Measurements from ENCODE around the gene TENM4.

The TENM4 gene

DNA sequence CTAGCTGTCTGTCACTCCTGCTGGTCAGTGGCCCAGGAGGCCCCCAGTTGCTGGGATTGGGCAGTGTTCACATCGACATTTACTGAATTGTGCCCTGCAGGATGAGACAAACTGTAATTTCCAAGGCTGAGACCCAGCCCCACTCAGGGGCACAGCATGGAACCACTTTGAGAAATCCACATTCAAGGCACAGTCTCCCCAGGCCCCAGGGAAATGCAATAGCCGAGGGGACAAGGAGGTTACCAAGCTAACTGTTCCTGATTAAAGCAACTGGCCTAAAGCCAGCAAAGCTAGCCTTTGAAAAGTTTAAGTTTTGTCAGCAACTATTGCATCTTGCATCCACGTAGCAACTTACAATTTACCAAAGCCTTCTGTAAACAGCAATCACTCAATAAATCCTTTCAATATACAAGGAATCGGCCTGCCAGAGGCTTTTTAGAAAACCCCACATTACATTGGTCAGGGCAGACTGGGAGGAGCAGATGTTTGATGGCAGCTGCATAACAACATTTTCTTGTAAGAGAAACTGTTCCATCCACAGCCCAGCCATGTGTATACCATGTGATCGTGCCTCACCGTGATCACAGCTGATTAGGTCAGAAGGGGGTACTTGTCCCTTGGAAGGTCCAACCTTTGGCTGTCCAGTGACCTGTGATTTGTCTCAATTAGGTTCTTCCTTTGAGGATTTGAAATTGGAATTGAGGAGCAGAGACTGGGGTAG lies 103.9 kb downstream of the TENM4 start:
- DNase-seq = no peak

DNA sequence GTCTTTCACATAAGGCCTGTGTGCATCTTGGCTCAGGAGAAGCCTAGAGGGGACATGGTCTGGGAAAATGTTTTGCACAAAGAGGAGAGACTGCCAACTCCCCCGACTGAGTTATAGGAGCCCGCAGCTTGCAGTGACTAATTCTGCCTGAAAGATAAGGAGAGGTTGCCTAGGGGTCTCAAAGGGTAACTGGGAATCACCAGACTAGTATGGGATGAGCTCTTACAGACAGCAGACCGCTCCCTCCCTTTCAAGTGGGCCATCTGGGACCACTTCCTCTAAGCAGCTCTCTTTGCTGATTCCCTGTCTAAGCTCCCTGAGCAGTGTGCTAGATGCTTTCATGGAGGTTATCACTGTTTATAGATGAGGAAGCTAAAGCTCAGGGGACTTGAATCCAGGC lies 105.1 kb downstream of the TENM4 start:
- DNase-seq = no peak

DNA sequence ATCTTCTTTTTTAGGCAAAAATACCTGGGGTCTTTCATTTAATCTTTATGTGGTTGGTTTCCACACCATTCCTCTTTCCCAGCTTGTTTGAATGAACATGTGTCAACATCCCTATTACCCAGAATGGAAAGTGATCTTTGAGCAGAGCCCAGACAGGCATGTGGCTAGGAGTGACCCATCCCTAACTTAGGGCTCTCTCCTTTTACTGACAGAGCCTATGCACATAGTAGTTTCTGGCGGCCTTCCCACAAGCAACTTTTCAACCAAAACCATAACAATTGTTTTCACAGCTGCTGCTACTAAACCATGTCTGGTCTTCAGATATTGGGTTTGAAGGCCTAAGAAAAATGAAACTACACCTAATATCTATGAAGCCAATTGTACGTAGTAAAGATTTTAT lies 107.5 kb downstream of the TENM4 start:
- no peak for DNase-seq

DNA sequence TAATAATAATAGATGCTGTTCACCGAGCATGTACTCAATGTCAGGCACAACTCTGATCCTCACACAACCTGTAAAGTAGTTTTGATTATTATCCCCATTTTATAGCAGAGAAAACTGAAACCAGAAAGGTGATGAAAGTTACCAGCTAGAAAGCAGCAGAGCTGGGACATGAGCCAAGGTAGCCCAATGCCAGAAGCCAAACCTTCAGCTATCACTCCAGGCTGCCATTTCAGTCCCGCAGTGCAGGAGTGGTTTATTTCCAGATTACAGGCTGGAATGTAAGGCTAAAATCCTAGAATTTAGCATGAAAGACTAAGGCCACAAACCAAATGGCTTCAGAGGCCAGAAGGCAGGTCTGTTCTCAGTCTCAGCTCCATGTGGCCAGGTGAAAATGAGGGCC lies 108.8 kb downstream of the TENM4 start:
- no peak for DNase-seq

DNA sequence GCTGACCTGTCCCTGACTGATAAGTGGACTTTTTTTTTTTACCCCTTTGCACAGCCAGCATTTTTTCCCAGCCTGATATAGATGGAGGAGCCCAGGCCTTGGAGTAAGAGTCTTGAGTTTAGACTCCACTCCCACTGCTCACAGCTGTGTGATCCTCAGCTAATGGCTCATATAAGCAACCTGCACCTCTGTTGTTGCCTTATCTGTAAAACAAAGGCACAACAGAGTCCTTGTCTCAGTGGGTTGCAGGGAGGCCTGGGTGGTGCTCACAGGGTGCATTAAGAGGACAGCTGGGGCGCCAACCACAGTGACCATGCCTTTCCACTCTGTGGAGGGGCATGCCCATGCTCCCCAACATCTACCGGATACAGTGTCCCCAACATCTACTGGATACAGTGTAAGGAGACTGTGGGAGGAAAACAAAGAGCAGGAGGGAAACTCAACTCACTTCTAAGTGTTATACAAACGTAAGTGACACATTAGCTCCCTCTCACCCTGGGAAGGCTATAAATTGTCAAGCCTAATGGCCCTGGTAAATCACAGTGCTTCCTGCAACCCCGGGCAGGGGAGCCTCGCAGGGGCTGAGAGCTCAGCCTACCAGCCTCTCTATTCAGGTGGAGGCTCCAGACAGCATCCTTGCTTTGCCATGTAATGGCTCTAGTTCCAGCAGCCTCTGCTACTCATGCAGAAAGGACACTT lies 109.5 kb downstream of the TENM4 start:
- no peak for DNase-seq

DNA sequence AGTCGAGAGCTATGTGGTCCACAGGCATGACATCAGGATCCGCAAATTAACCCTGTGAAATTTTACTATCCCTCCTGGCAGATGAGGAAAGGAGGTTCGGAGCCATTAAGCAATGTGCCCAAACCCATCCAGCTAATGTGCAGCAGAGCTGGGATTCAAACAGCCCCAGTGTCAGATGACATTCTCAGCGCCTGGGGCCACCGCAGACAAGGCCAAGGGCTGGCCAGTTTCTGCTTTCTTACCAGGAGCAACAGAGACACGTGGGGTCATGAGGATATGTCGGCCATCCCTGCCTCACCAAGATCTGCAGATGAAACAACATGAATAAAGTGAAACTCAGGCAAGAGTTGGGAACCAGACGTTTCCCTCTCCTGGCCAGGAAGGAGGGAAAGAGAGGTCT lies 110.2 kb downstream of the TENM4 start:
- DNase-seq = no peak

DNA sequence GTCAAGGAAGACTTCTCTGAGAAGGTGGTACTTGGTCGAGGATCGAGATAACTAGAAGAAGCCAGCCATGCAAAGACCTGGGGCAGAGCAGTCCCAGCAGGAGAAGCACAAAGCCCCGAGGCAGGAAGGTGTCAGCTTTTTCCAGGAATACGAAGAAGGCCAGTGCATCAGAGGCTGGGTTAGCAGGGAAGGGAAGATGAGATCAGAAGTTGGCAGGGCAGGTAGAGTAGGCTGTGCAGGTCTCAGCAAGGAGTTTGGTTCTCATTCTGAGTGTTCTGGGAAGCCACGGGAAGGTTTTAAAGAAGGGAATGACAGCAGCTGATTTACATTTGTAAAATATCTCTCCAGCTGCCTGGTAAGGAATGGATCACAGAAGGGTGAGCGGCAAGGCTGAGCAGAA lies 111.3 kb downstream of the TENM4 start:
- DNase-seq = no peak

DNA sequence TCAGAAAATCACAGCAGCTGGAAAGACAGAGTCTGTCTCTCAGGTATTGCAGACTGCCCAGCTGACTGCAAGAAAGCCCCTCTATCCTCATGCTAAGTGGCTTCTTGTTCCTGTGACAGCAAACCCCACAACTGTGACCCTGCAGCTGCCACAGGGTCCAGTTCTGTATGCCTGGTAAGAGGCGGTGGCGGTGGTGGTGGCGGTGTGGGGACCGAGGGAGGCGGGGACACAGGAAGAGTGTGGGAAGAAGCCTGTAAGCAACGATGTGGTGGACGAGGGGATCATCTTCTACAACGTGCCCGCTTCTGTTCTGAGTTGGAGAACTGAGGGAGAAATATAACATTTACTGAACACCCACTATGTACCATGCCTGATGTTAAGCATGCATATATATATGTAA lies 112.4 kb downstream of the TENM4 start:
- DNase-seq = no peak

DNA sequence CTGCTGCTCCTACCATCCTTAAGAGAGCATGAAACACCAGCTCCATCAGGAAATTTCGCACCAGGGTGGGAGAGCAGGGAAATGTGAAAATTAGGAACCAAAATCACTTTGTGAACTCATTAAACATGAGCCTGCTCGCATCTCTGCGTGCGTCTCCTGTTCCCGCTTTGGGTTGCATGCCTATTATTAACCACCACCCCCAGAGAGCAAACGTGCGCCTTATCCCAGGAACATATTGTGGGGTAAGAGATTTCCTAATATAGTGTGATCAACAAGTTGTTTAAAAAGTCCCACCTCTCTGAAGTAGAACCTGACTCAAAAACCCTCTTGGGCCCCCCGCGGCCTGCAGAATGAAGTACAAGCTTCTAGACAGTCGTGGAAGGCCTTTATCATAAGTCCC lies 115.0 kb downstream of the TENM4 start:
- DNase-seq = no peak

DNA sequence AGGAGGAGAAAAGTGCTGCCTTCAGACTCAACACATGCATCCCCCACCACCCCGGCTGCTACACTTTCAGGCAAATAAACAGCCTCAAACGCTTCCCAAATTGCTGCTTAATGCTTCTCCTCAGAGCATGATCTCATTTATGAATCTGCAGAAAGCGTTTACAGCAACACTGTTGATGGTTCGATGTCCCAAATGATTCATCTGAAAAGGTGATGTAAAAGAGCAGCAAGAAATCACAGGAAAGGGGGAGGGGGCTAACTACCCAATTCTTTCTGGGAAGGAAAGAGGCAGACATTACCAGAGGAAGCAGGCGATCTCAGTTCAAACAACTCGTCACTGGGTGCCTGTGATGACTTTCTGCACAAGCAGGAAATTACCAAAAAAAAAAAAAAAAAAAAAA lies 119.6 kb downstream of the TENM4 start:
- DNase-seq = no peak

DNA sequence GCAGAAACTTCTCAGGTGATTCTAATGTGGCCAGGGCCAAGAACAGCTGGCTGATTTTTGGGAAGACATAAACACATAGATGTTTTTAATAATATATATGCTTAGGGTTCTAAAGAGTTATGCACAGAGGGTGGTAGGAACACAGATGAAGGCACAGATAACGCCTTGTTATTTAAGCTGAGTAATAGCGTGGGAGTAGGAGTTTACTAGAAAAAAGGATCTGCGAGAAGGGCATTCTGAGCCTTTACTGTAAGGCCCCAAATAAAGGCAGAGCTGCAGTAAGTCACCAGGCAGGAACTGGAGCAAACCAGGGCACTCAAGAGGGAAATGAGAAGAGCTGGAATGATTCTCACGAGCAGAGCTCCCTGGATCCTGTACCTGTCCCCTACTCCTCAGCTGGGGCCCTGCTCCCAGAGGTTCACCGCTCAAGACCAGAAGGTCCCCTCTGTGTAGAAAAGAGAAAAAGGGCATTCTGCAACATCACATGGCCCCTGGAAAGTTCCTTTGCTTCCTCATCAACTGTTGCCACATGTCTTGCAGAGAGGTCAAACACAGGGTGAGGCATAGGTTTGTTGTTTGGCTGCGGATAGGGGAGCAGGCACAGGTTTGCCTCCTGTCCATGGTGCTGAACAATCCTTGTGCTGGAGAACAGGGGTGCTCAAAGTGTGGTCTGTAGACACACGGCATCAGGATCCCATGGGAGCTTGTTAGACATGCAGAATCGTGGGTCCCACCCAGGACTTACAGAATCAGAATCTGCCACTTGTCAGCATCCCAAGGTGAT lies 125.7 kb downstream of the TENM4 start:
- no peak for DNase-seq

DNA sequence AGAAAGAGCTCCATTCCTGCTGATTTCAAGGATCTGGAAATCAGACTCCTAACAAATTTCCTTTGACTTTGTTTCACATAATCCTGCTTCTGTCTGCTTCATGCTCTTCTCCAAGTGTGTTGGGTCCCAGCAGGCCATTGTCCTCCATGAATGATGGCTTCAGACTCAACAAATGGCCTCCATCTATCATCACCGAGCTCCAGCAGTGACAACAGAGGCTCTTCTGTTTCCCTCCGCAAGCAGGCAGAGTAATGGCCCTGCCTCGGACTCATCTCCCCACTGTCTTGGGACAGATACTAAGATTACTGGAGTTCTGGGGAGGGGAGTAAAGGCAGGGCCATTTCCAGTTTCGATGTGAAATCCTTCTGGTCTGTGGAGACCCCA lies 127.3 kb downstream of the TENM4 start:
- no peak for DNase-seq

DNA sequence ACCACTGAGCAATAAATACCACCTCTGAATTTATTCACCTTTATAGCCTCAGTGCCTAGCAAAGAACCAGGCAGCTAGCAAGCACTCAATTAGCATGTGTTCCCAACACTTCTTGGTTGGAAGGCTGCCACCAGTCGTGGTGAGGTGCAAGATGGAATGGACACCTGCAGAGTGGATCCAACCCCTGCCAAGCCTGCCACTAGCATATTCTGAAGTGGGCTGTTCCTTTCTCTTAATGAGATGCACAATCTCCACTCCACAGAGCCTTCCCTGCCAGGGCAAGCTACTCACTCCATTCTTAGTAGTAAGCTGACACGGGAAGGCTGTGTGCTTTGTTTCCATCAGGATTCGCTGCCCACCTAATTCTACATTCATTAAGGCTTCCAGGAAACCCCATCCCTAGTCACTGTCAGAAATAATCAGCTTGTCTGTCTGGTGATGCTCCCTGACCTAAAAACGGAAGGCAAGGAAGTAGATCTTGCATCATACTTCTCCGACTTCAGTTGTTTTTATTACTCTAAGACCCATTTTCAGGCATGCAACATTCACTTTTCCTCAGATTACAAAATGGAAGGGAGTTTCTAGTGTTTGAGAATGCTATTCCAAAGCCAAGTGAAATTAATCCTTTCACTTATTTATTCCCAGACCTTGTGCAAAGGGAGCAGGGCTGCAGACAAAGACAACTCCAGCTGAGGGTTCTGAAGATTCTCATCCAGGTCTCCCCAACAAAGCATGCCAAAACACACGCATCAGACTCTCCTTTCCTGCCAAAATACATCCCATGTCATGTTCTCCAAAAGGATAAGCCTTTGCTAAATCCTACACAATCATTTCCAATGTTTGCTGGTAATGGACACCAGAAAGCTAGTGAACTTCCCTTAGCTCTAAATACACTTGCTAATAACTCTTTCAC lies 128.0 kb downstream of the TENM4 start:
- DNase-seq = no peak

DNA sequence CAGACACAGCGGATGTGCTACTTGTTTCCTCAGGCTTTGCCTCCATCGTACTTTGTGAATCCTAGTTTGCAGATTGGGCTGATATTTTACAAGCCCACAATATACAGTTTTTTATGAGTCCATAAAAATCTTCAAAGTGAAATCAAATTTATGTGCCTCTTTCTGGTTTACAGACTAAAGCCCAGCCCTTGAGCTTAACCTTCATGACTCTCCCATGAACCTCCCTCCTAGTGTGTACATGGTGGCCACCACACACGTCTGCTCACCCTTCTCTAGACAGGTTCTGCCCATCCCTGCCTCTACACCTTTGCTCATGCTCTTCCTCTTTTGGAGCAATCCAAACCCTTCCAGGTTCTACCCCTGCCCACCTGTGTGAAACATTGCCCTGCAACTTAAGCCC lies 129.4 kb downstream of the TENM4 start:
- DNase-seq = no peak

DNA sequence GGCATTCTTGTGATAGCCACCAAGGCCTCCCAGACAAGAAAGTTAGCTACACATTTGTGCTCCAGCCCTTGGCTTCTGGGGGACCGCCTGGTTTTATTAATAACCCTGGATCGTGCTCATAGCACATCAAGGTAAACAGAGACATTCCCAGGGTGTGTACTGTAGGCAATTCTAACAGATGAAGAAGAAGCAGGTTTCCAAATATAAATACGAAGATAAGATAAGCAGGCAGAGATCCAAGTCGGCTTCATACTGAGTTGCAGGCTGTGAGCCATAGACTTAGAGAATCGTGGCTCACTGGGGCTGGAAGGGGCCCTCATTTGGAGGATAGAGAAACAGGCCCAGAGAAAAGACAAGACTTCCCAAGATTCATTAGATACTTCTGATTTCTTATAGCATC lies 131.4 kb downstream of the TENM4 start:
- DNase-seq = no peak

DNA sequence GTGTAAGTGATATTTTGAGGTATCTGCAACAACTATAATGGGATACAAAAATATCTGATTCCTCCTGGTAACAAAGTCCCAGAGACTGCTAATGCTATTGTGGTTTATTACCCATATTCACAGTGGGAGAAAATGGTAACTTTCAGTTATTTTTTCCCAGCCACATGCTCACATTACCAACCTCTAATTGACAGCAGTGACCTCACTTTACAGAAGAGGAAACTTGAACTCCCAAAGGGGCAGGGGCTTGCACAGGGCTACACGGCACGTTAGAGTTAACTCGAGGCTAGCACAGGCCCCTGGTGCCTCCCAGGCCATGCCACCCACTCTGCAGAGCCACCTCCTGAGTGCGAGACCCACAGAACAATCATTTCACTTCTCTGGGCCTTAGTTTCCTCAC lies 132.4 kb downstream of the TENM4 start:
- no peak for DNase-seq

DNA sequence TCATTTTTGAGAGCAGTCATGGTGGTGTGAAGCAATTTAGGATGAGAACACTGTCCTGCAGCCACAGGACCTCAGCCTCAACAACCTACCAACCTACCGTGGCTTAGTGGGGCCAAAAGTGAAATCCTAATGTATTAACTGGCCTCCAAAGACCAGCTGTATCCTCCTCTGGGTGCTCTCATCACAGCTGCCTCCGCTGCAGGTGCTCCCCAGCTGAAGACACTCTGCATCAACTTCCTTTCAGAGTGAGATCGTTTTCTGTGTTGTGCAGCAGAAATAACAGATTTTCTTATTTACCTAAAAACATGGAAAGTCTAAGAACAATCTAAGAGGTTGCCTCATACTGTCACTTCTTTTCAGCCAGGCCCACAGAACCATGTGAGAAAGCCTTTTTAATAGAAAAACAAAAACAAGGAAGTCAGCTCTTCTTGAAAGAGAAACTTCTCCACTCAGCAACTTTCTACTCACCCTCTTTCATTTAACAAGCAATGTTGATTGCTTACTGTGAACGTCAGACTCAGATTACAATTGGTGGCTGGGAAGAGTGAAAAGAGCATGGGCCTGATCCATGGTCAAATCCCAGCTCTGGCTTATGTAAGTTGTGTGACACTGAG lies 136.1 kb downstream of the TENM4 start:
- DNase-seq = no peak

DNA sequence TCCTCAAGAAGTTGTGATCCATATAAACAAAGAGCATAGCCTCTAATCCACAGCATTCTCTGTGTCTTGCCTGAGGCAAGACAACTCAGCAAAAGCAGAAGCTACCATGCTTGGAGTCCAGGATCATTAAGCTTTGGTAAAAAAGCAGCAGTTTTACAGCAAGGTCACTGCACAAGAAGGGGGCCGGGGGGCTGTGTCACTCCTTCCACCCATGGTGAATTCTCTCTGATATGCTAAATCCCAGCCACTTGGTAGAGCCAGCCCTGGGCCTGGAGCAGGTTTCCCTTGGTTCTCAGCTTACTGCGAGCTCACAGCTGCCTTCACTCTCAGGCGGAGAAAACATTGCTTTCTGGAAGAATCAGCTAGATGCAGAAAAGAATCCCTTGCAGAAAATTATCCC lies 144.7 kb downstream of the TENM4 start:
- no peak for DNase-seq

DNA sequence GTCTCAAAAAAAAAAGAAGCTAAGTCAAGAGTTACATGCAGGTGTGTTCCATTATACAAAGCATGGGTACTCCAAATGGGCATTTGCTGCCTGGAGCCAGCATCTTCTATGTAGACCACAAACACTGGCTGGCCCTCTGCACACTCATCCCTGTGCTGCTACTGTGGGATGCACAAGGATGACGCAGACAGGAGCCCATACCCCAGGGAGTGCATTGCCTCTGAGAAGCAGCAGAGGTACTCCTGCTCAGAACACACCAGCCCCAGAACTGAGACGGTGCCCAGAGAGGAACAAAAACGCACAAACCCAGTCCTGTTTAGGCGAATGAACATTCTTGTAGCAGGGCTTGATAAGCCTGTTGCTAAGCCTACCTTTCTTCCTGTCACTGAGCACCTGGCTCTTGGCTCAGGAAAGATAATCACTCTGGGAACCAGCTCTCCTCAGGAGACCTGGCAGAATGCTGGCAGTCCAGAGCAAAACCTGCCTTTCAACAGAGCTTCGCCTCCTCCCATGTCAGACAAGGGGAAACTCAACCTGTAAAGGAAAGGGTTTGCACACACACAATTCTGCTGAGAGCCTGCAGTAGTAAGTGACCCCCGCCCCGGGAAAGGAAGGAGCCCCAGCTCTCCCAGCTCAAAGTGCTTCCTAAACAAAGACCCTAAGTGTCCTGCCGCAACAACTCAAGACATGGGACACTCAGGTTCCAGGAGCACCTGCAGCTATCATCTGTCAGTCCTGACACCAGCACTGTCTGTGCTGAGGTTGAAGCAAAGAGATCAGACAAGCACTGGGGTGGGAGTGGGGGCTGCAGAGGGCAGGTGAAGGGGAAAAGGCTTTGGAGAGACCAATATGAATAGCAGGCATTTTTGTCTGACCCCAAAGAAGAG lies 145.7 kb downstream of the TENM4 start:
- no peak for DNase-seq

DNA sequence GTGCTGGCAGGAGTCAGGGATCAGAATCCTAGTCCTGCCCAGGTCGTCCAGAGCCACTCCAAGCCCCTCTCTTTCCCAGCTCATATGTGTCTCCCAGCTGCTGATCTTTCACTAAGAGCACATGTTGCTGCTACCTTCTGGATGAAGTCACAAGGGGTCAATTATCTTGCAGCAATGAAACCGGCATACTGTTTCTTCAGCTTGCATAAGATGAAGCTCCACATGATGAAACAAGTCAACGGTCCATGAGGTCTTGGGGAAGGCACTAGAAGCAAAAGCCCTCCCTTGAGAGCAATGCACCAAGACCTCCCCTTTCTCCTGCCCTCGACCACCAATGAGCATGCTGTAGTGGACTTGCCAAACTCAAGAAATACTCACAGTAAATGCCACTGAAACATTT lies 148.9 kb downstream of the TENM4 start:
- DNase-seq = no peak

DNA sequence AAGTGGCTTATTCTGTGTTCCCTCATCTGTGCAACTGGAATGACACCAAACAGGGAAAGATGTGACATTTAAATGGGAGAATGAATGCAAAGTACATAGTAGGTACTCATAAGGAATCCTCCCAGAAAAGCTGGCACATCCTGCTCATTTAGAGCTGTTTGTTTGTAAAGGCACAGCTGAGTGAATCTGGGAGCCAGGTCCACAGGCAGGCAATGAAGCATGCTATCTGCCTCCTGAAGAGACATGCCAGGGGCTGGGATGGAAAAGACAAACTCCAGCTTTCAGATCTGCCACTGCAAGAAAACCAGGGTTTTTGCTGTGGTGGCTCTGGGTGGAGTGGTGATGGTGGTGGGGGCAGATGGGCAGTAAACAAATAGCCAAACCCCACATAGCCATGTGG lies 150.1 kb downstream of the TENM4 start:
- no peak for DNase-seq

DNA sequence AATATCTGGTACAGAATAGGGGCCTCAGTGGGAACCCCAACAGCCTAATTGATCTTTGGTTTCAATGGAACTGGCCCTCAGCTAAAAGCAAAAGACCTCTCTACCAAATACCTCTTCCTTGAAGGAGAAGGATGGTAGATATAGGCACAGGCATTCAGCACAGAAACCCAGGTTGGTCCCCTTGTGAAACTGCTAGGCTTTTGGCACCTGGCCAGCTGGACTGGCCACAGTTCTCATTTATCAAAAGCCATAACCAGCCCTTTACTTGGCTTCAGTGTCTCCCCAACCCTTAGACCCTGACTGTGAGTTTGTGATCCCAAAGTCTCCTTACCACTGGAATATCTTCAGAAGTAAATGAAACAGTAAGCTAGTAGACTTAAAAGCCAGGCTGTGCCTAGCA lies 152.9 kb downstream of the TENM4 start:
- no peak for DNase-seq
